ENCODE results near the gene KIAA1328. TPM values are rescaled to one million over a fixed set of nuclear protein-coding genes. Genes with fewer than 3 reads are reported as not detected.

Gene KIAA1328
- total RNA-seq, 1 experiment from 2014 or later, result 15.5 TPM

- no peak overlapping the region for H3K27ac ChIP-seq (ENCODE audit: low read length)
- H3K79me2 ChIP-seq (ENCODE audit: low read length), result no peaks in the 10 kb centered on the region
- no peaks in the 10 kb centered on the region for H3K9me2 ChIP-seq (replicated peaks; ENCODE audit: insufficient read depth, low read length)
- H3K27me3 ChIP-seq (ENCODE audit: low read length), result no peaks in the 10 kb centered on the region
- H3K4me2 ChIP-seq (ENCODE audit: low read depth, low read length, poor library complexity, severe bottlenecking), result no peak overlapping the region
- H3K9ac ChIP-seq (ENCODE audit: low read length), result no peak overlapping the region
- DNase-seq, result no peak
- no peak overlapping the region for H3K4me3 ChIP-seq (ENCODE audit: low read length)
- no peak overlapping the region for H2AFZ ChIP-seq (ENCODE audit: low read length)
- H3K9me3 ChIP-seq (ENCODE audit: low read length), result no peaks in the 10 kb centered on the region
- H4K20me1 ChIP-seq (ENCODE audit: insufficient read depth, low read depth, low read length), result no peaks in the 10 kb centered on the region
- no peaks in the 10 kb centered on the region for H3K36me3 ChIP-seq (ENCODE audit: insufficient read depth, low read length)
- no peaks in the 10 kb centered on the region for H3K4me1 ChIP-seq (ENCODE audit: low read length)
Observed at GRCh38 chr18:36947820-36948348, 119.0 kb downstream of the KIAA1328 start.

- H3K27me3 ChIP-seq (ENCODE audit: low read length), result no peaks in the 10 kb centered on the region
- no peaks in the 10 kb centered on the region for H3K4me1 ChIP-seq (ENCODE audit: low read length)
- no peaks in the 10 kb centered on the region for H3K79me2 ChIP-seq (ENCODE audit: low read length)
- no peaks in the 10 kb centered on the region for H3K9me3 ChIP-seq (ENCODE audit: low read length)
- no peak overlapping the region for H3K27ac ChIP-seq (ENCODE audit: low read length)
- no peaks in the 10 kb centered on the region for H3K36me3 ChIP-seq (ENCODE audit: insufficient read depth, low read length)
- no peak overlapping the region for H2AFZ ChIP-seq (ENCODE audit: low read length)
- DNase-seq, result no peak
- no peaks in the 10 kb centered on the region for H4K20me1 ChIP-seq (ENCODE audit: insufficient read depth, low read depth, low read length)
- no peak overlapping the region for H3K4me2 ChIP-seq (ENCODE audit: low read depth, low read length, poor library complexity, severe bottlenecking)
- H3K4me3 ChIP-seq (ENCODE audit: low read length), result no peak overlapping the region
- no peaks in the 10 kb centered on the region for H3K9me2 ChIP-seq (replicated peaks; ENCODE audit: insufficient read depth, low read length)
- no peak overlapping the region for H3K9ac ChIP-seq (ENCODE audit: low read length)
Observed at GRCh38 chr18:36950282-36950681, 121.4 kb downstream of the KIAA1328 start.

- Histone ChIP-seq H3K4me2 (ENCODE audit: low read depth, low read length, poor library complexity, severe bottlenecking) (no peak overlapping the region), H3K36me3 (ENCODE audit: insufficient read depth, low read length) (no peaks in the 10 kb centered on the region), H3K9me2 (replicated peaks; ENCODE audit: insufficient read depth, low read length) (no peaks in the 10 kb centered on the region), H3K9me3 (ENCODE audit: low read length) (no peaks in the 10 kb centered on the region), H3K79me2 (ENCODE audit: low read length) (no peaks in the 10 kb centered on the region), H4K20me1 (ENCODE audit: insufficient read depth, low read depth, low read length) (no peaks in the 10 kb centered on the region), H3K4me3 (ENCODE audit: low read length) (no peak overlapping the region), H3K9ac (ENCODE audit: low read length) (no peak overlapping the region), H3K27ac (ENCODE audit: low read length) (no peak overlapping the region), H2AFZ (ENCODE audit: low read length) (no peak overlapping the region), H3K27me3 (ENCODE audit: low read length) (no peaks in the 10 kb centered on the region), H3K4me1 (ENCODE audit: low read length) (no peaks in the 10 kb centered on the region)
- no peak for DNase-seq
Observed at GRCh38 chr18:36950960-36951359, 122.0 kb downstream of the KIAA1328 start.

- Histone ChIP-seq H4K20me1 (ENCODE audit: insufficient read depth, low read depth, low read length) (no peaks in the 10 kb centered on the region), H2AFZ (ENCODE audit: low read length) (no peak overlapping the region)
Observed at GRCh38 chr18:36953047-36953446, 124.1 kb downstream of the KIAA1328 start.

GRCh38 chr18:36960038-36960437 is 131.1 kb downstream of the KIAA1328 start:
- Histone ChIP-seq H3K79me2 (ENCODE audit: low read length) (no peaks in the 10 kb centered on the region), H3K27ac (ENCODE audit: low read length) (no peak overlapping the region), H3K27me3 (ENCODE audit: low read length) (no peaks in the 10 kb centered on the region), H3K4me1 (ENCODE audit: low read length) (peaks cover 7% of the 10 kb centered on the region), H3K4me3 (ENCODE audit: low read length) (no peak overlapping the region), H4K20me1 (ENCODE audit: insufficient read depth, low read depth, low read length) (no peaks in the 10 kb centered on the region), H3K9me2 (replicated peaks; ENCODE audit: insufficient read depth, low read length) (no peaks in the 10 kb centered on the region), H3K9me3 (ENCODE audit: low read length) (no peaks in the 10 kb centered on the region), H3K4me2 (ENCODE audit: low read depth, low read length, poor library complexity, severe bottlenecking) (no peak overlapping the region), H3K9ac (ENCODE audit: low read length) (no peak overlapping the region), H2AFZ (ENCODE audit: low read length) (no peak overlapping the region), H3K36me3 (ENCODE audit: insufficient read depth, low read length) (no peaks in the 10 kb centered on the region)
- DNase-seq, result no peak

More at GRCh38 chr18:36953047-36953446, 124.1 kb downstream of the KIAA1328 start:
- Histone ChIP-seq H3K9ac (ENCODE audit: low read length) (no peak overlapping the region), H3K27ac (ENCODE audit: low read length) (no peak overlapping the region), H3K4me3 (ENCODE audit: low read length) (no peak overlapping the region), H3K27me3 (ENCODE audit: low read length) (no peaks in the 10 kb centered on the region), H3K9me2 (replicated peaks; ENCODE audit: insufficient read depth, low read length) (no peaks in the 10 kb centered on the region), H3K4me2 (ENCODE audit: low read depth, low read length, poor library complexity, severe bottlenecking) (no peak overlapping the region), H3K9me3 (ENCODE audit: low read length) (no peaks in the 10 kb centered on the region), H3K79me2 (ENCODE audit: low read length) (no peaks in the 10 kb centered on the region), H3K4me1 (ENCODE audit: low read length) (no peaks in the 10 kb centered on the region), H3K36me3 (ENCODE audit: insufficient read depth, low read length) (no peaks in the 10 kb centered on the region)
- no peak for DNase-seq

- Histone ChIP-seq H3K9me2 (replicated peaks; ENCODE audit: insufficient read depth, low read length) (no peaks in the 10 kb centered on the region), H3K27ac (ENCODE audit: low read length) (no peak overlapping the region), H3K4me3 (ENCODE audit: low read length) (no peak overlapping the region), H3K4me2 (ENCODE audit: low read depth, low read length, poor library complexity, severe bottlenecking) (no peak overlapping the region), H3K27me3 (ENCODE audit: low read length) (no peaks in the 10 kb centered on the region), H3K9me3 (ENCODE audit: low read length) (no peaks in the 10 kb centered on the region), H4K20me1 (ENCODE audit: insufficient read depth, low read depth, low read length) (no peaks in the 10 kb centered on the region), H3K4me1 (ENCODE audit: low read length) (peaks cover 9% of the 10 kb centered on the region), H2AFZ (ENCODE audit: low read length) (no peak overlapping the region), H3K36me3 (ENCODE audit: insufficient read depth, low read length) (no peaks in the 10 kb centered on the region), H3K9ac (ENCODE audit: low read length) (no peak overlapping the region), H3K79me2 (ENCODE audit: low read length) (no peaks in the 10 kb centered on the region)
- no peak for DNase-seq
Observed at GRCh38 chr18:36963464-36963863, 134.5 kb downstream of the KIAA1328 start.

GRCh38 chr18:36974686-36975085 is 145.8 kb downstream of the KIAA1328 start:
- Histone ChIP-seq H4K20me1 (ENCODE audit: insufficient read depth, low read depth, low read length) (no peaks in the 10 kb centered on the region), H3K27ac (ENCODE audit: low read length) (no peak overlapping the region), H3K79me2 (ENCODE audit: low read length) (no peaks in the 10 kb centered on the region), H3K4me2 (ENCODE audit: low read depth, low read length, poor library complexity, severe bottlenecking) (no peak overlapping the region), H3K4me3 (ENCODE audit: low read length) (no peak overlapping the region), H3K9ac (ENCODE audit: low read length) (no peak overlapping the region), H3K36me3 (ENCODE audit: insufficient read depth, low read length) (no peaks in the 10 kb centered on the region), H3K9me3 (ENCODE audit: low read length) (no peaks in the 10 kb centered on the region), H2AFZ (ENCODE audit: low read length) (no peak overlapping the region), H3K27me3 (ENCODE audit: low read length) (no peaks in the 10 kb centered on the region), H3K9me2 (replicated peaks; ENCODE audit: insufficient read depth, low read length) (no peaks in the 10 kb centered on the region), H3K4me1 (ENCODE audit: low read length) (no peaks in the 10 kb centered on the region)
- no peak for DNase-seq

- no peaks in the 10 kb centered on the region for H3K79me2 ChIP-seq (ENCODE audit: low read length)
- H3K4me1 ChIP-seq (ENCODE audit: low read length), result no peaks in the 10 kb centered on the region
- no peaks in the 10 kb centered on the region for H3K9me2 ChIP-seq (replicated peaks; ENCODE audit: insufficient read depth, low read length)
- no peak overlapping the region for H3K4me2 ChIP-seq (ENCODE audit: low read depth, low read length, poor library complexity, severe bottlenecking)
- no peaks in the 10 kb centered on the region for H4K20me1 ChIP-seq (ENCODE audit: insufficient read depth, low read depth, low read length)
- no peak overlapping the region for H3K4me3 ChIP-seq (ENCODE audit: low read length)
- no peak for DNase-seq
- no peak overlapping the region for H2AFZ ChIP-seq (ENCODE audit: low read length)
- H3K27ac ChIP-seq (ENCODE audit: low read length), result no peak overlapping the region
- no peaks in the 10 kb centered on the region for H3K36me3 ChIP-seq (ENCODE audit: insufficient read depth, low read length)
- H3K9ac ChIP-seq (ENCODE audit: low read length), result no peak overlapping the region
- no peaks in the 10 kb centered on the region for H3K9me3 ChIP-seq (ENCODE audit: low read length)
- no peaks in the 10 kb centered on the region for H3K27me3 ChIP-seq (ENCODE audit: low read length)
Observed at GRCh38 chr18:36977121-36977520, 148.2 kb downstream of the KIAA1328 start.

- H3K4me1 ChIP-seq (ENCODE audit: low read length), result no peaks in the 10 kb centered on the region
- H3K79me2 ChIP-seq (ENCODE audit: low read length), result no peaks in the 10 kb centered on the region
- H2AFZ ChIP-seq (ENCODE audit: low read length), result no peak overlapping the region
- no peak overlapping the region for H3K27ac ChIP-seq (ENCODE audit: low read length)
- no peaks in the 10 kb centered on the region for H3K36me3 ChIP-seq (ENCODE audit: insufficient read depth, low read length)
- H3K9ac ChIP-seq (ENCODE audit: low read length), result no peak overlapping the region
- H3K4me3 ChIP-seq (ENCODE audit: low read length), result no peak overlapping the region
- no peak overlapping the region for H3K4me2 ChIP-seq (ENCODE audit: low read depth, low read length, poor library complexity, severe bottlenecking)
- H3K9me2 ChIP-seq (replicated peaks; ENCODE audit: insufficient read depth, low read length), result no peaks in the 10 kb centered on the region
- H3K9me3 ChIP-seq (ENCODE audit: low read length), result peaks cover under 1% of the 10 kb centered on the region
- DNase-seq, result no peak
- no peaks in the 10 kb centered on the region for H3K27me3 ChIP-seq (ENCODE audit: low read length)
- H4K20me1 ChIP-seq (ENCODE audit: insufficient read depth, low read depth, low read length), result no peaks in the 10 kb centered on the region
Observed at GRCh38 chr18:36993068-36993467, 164.1 kb downstream of the KIAA1328 start.
